ENCODE results near the gene ASPHD2. TPM values are rescaled to one million over a fixed set of nuclear protein-coding genes. Genes with fewer than 3 reads are reported as not detected.

ASPHD2 gene
- total and polyA plus RNA-seq, 10 donors, result 2.1 to 8.0 (median 5.1) TPM

- H3K27me3 ChIP-seq (replicated peaks in 1 of 7), result no peaks in the 10 kb centered on the region
- WGBS, 5 donors, result 88 to 97% (median 95%) methylated on average over 5 of the region's 5 CpGs
- no peak overlapping the region for H3K27ac ChIP-seq
- H3K36me3 ChIP-seq, result peaks cover 2 to 100% (median 91%) of the 10 kb centered on the region in 6 donors
- no peak overlapping the region for H3K4me3 ChIP-seq
- H3K4me1 ChIP-seq, result peaks cover 0 to 17% (median 3%) of the 10 kb centered on the region in 6 donors
- intact Hi-C loops (cut with DNase I; ENCODE audit: low total_unique reads), result loop anchor here (10.0 kb wide), 1 partner anchor 71 kb away; no protein-coding TSS in a partner anchor
- H3K9me3 ChIP-seq, result no peaks in the 10 kb centered on the region
- TF ChIP-seq POLR2AphosphoS5 (IDR thresholded peaks at IDR 0.05) (no peak), POLR2A (IDR thresholded peaks at IDR 0.05) (no peak), CTCF (IDR thresholded peaks at IDR 0.05 in 8 of 11, conservative IDR thresholded peaks at IDR 0.05 in 3 of 11) (no peak)
- DNase-seq, result no peak
Measured at GRCh38 chr22:26466196-26466595, 37.1 kb downstream of the ASPHD2 start.

- Histone ChIP-seq H3K27me3 (replicated peaks in 1 of 7) (no peaks in the 10 kb centered on the region), H3K4me1 (peaks cover 0 to 18% (median 0%) of the 10 kb centered on the region in 6 donors), H3K27ac (no peak overlapping the region), H3K9me3 (no peaks in the 10 kb centered on the region), H3K4me3 (no peak overlapping the region), H3K36me3 (peaks cover 7 to 100% (median 93%) of the 10 kb centered on the region in 6 donors)
- DNase-seq, result no peak
- TF ChIP-seq CTCF (IDR thresholded peaks at IDR 0.05 in 8 of 11, conservative IDR thresholded peaks at IDR 0.05 in 3 of 11), result no peak
- TF ChIP-seq POLR2A (IDR thresholded peaks at IDR 0.05), result no peak
- no peak for TF ChIP-seq POLR2AphosphoS5 (IDR thresholded peaks at IDR 0.05)
- intact Hi-C loops (cut with DNase I; ENCODE audit: low total_unique reads), result no loop called here
- 88 to 100% (median 95%) methylated on average over 2 of the region's 2 CpGs for WGBS, 5 donors
Measured at GRCh38 chr22:26470807-26471206, 41.7 kb downstream of the ASPHD2 start.

GRCh38 chr22:26471522-26471921 is 42.5 kb downstream of the ASPHD2 start:
- Histone ChIP-seq H3K4me3 (no peak overlapping the region), H3K27me3 (replicated peaks in 1 of 7) (no peaks in the 10 kb centered on the region), H3K4me1 (peaks cover 0 to 25% (median 2%) of the 10 kb centered on the region in 6 donors), H3K27ac (no peak overlapping the region), H3K36me3 (peaks cover 7 to 100% (median 92%) of the 10 kb centered on the region in 6 donors), H3K9me3 (no peaks in the 10 kb centered on the region)
- no peak for TF ChIP-seq CTCF (IDR thresholded peaks at IDR 0.05 in 8 of 11, conservative IDR thresholded peaks at IDR 0.05 in 3 of 11)
- no peak for TF ChIP-seq POLR2AphosphoS5 (IDR thresholded peaks at IDR 0.05)
- TF ChIP-seq POLR2A (IDR thresholded peaks at IDR 0.05), result no peak
- 88 to 100% (median 92%) methylated on average over 5 of the region's 5 CpGs for WGBS, 5 donors
- intact Hi-C loops (cut with DNase I; ENCODE audit: low total_unique reads), result no loop called here
- DNase-seq, result no peak

DNA sequence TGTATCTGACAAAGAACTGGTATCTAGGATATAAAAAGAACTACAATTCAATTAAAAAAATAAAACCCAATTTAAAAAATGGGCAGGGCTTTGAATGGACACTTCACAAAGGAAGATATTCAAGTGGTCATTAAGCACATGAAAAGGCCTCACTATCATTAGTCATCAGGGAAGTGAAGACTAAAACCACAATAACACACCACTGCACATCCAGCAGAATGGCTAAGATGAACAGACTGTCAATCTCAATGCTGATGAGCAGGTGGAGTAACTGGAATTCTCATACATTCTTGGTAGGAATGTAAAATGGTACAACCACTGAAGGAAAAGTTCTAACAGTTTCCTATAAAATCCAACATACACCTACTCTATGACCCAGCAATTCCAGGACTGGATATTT is 45.6 kb downstream of the ASPHD2 start:
- peaks cover 10 to 56% (median 26%) of the 10 kb centered on the region in 6 donors for H3K4me1 ChIP-seq
- H3K4me3 ChIP-seq, result no peak overlapping the region
- intact Hi-C loops (cut with DNase I; ENCODE audit: low total_unique reads), result no loop called here
- H3K36me3 ChIP-seq, result peaks cover 7 to 94% (median 73%) of the 10 kb centered on the region in 6 donors
- no peaks in the 10 kb centered on the region for H3K9me3 ChIP-seq
- H3K27me3 ChIP-seq (replicated peaks in 1 of 7), result no peaks in the 10 kb centered on the region
- no peak overlapping the region for H3K27ac ChIP-seq
- no peak for TF ChIP-seq POLR2A (IDR thresholded peaks at IDR 0.05)
- TF ChIP-seq POLR2AphosphoS5 (IDR thresholded peaks at IDR 0.05), result no peak
- no peak for TF ChIP-seq CTCF (IDR thresholded peaks at IDR 0.05 in 8 of 11, conservative IDR thresholded peaks at IDR 0.05 in 3 of 11)
- DNase-seq, result no peak
